Stomach (tissue), 4 donors: ENCODE data around the gene ITGB7.

Experiments used
- CTCF ChIP-seq, 7 experiments: fragments of 450-650 bp in 4 of 7; fragments of 200-600 bp in 3 of 7; sonication (generic) in 3 of 7; IDR thresholded peaks; one replicate each; pipeline ENCODE4 v1.5.1; 2016 to 2019; ENCODE audit warnings: antibody characterized with exemption in 7 of 7, control low read depth in 2 of 7, mild to moderate bottlenecking in 1 of 7
- POLR2AphosphoS5 ChIP-seq, 3 donors: sonication (generic); formaldehyde crosslinking; IDR thresholded peaks; one replicate each; pipeline ENCODE4 v1.6.1; 2016; ENCODE audit warnings: antibody characterized with exemption in 3 of 3

- TF ChIP-seq CTCF (IDR thresholded peaks at IDR 0.05) (no peak), POLR2AphosphoS5 (IDR thresholded peaks at IDR 0.05) (peak in 2 of 3 donors; percentile 39 to 52)
These were observed 25.0 kb upstream of the ITGB7 start, which contains the start of gene RARG for GRCh38 chr12:53231921-53232645.
